Upper lobe of left lung (tissue), 4 donors: ENCODE measurements around the gene CXCR1.

Experiments used
- EP300 ChIP-seq, 4 donors: sonication (generic); formaldehyde crosslinking; IDR thresholded peaks; one replicate each; pipeline ENCODE4 v1.5.1; 2017; ENCODE audit warnings: antibody characterized with exemption in 4 of 4, control low read depth in 2 of 4
- POLR2A ChIP-seq, 4 donors: fragments of 450-650 bp; IDR thresholded peaks; one replicate each; pipeline ENCODE4 v1.5.1; 2016 to 2017; ENCODE audit warnings: antibody characterized with exemption in 4 of 4, mild to moderate bottlenecking in 2 of 4
- TF ChIP-seq, protein P1 (sequence below), 6 experiments: fragments of 450-650 bp in 4 of 6; fragments of 200-600 bp in 2 of 6; sonication (generic) in 2 of 6; IDR thresholded peaks; one replicate each; pipeline ENCODE4 v1.5.1; 2016 to 2019; ENCODE audit warnings: antibody characterized with exemption in 6 of 6

DNA sequence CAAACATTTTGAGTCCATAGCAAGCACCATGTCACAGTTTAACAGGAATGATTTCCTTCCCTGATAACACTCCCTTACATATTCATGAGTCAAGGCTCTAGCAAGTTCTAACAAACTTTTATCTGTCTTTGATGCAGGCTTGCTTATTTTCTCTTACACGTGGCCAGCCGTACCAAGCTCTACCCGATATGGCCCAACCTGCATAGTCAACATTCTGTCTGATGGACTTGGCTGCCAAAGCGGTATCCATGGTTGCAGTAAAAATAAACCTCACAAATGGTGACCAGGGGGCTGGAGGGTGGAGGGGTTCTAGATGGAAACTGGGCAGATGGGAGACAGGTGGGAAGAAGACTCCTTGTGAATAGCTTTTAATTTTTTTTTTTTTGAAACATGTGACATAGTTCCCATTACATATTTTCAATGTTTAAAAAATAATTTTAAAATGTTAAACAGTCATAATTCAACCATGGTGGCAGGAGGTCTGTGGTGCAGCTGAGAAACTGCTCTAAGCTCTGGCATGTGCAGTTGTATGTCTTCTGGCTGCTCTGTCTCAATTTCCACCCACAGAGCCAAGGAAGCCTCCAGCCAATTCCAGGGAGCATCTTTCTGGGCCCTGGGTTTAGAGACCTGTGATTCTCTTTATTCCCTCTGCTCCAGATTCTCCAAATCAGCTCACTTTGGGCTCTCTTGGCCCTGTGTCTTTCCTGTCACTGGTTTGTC lies 20.7 kb upstream of the CXCR1 start:
- TF ChIP-seq, protein P1, sequence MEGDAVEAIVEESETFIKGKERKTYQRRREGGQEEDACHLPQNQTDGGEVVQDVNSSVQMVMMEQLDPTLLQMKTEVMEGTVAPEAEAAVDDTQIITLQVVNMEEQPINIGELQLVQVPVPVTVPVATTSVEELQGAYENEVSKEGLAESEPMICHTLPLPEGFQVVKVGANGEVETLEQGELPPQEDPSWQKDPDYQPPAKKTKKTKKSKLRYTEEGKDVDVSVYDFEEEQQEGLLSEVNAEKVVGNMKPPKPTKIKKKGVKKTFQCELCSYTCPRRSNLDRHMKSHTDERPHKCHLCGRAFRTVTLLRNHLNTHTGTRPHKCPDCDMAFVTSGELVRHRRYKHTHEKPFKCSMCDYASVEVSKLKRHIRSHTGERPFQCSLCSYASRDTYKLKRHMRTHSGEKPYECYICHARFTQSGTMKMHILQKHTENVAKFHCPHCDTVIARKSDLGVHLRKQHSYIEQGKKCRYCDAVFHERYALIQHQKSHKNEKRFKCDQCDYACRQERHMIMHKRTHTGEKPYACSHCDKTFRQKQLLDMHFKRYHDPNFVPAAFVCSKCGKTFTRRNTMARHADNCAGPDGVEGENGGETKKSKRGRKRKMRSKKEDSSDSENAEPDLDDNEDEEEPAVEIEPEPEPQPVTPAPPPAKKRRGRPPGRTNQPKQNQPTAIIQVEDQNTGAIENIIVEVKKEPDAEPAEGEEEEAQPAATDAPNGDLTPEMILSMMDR (IDR thresholded peaks at IDR 0.05) = no peak
- TF ChIP-seq POLR2A (IDR thresholded peaks at IDR 0.05) (no peak), EP300 (IDR thresholded peaks at IDR 0.05) (no peak)
